Loucy (cell line): ENCODE results near the gene CNKSR2.

Experiments used
- H2AFZ ChIP-seq: fragments of 200-600 bp; sonication (generic); 2 replicates; pipeline ENCODE4 v1.6.0; 2016; ENCODE audit warnings: antibody characterized with exemption, mild to moderate bottlenecking, low read length, moderate library complexity
- H3F3A ChIP-seq: fragments of 200-600 bp; 2 replicates; pipeline ENCODE4 v1.6.0; 2016; ENCODE audit warnings: antibody characterized with exemption, low read depth, mild to moderate bottlenecking
- H3K27me3 ChIP-seq: fragments of 200-600 bp; sonication (generic); 2 replicates; pipeline ENCODE4 v1.6.1; 2014; ENCODE audit warnings: low read length, mild to moderate bottlenecking; ENCODE audit not compliant: insufficient read depth, poor library complexity, severe bottlenecking
- H3K36me3 ChIP-seq: fragments of 200-600 bp; sonication (generic); 2 replicates; pipeline ENCODE4 v1.6.1; 2016; ENCODE audit warnings: low read length; ENCODE audit not compliant: insufficient read depth
- H3K4me1 ChIP-seq: fragments of 200-600 bp; sonication (generic); 2 replicates; pipeline ENCODE4 v1.5.1; 2014; ENCODE audit warnings: low read length, mild to moderate bottlenecking; ENCODE audit not compliant: insufficient read depth, poor library complexity, severe bottlenecking
- H3K4me2 ChIP-seq: fragments of 200-600 bp; sonication (generic); 2 replicates; pipeline ENCODE4 v1.6.0; 2014; ENCODE audit warnings: antibody characterized with exemption, low read length, low read depth, mild to moderate bottlenecking; ENCODE audit not compliant: poor library complexity, severe bottlenecking
- H3K4me3 ChIP-seq: fragments of 200-600 bp; sonication (generic); 2 replicates; pipeline ENCODE4 v1.5.1; 2014; ENCODE audit warnings: low read length, mild to moderate bottlenecking, mixed read lengths; ENCODE audit not compliant: poor library complexity, severe bottlenecking
- H3K79me2 ChIP-seq: fragments of 200-600 bp; sonication (generic); 2 replicates; pipeline ENCODE4 v1.6.1; 2014; ENCODE audit warnings: low read length; ENCODE audit not compliant: insufficient read depth
- H3K9ac ChIP-seq: fragments of 200-600 bp; sonication (generic); 2 replicates; pipeline ENCODE4 v1.6.0; 2014; ENCODE audit warnings: mild to moderate bottlenecking, low read depth, low read length, moderate library complexity; ENCODE audit not compliant: poor library complexity, severe bottlenecking
- H3K9me2 ChIP-seq: fragments of 200-600 bp; sonication (generic); replicated peaks from 2 replicates; pipeline ENCODE4 v1.6.1; 2016; ENCODE audit warnings: low read depth, low read length, mixed read lengths
- H3K9me3 ChIP-seq: fragments of 200-600 bp; sonication (generic); 2 replicates; pipeline ENCODE4 v1.6.1; 2014; ENCODE audit warnings: mild to moderate bottlenecking, antibody characterized with exemption, low read length, low read depth; ENCODE audit not compliant: insufficient read depth
- H4K20me1 ChIP-seq: fragments of 200-600 bp; sonication (generic); 2 replicates; pipeline ENCODE4 v1.6.0; 2014; ENCODE audit warnings: antibody characterized with exemption, low read length, mild to moderate bottlenecking; ENCODE audit not compliant: insufficient read depth, poor library complexity, severe bottlenecking
- CTCF ChIP-seq: fragments of 200-600 bp; sonication (generic); conservative IDR thresholded peaks from 2 replicates; pipeline ENCODE4 v1.5.1; 2014; ENCODE audit warnings: mild to moderate bottlenecking, antibody characterized with exemption, low read length
- EZH2phosphoT487 ChIP-seq: fragments of 200-600 bp; IDR thresholded peaks from 2 replicates; pipeline ENCODE4 v1.6.1; 2018; ENCODE audit warnings: antibody characterized with exemption, mild to moderate bottlenecking, moderate library complexity, borderline replicate concordance

CNKSR2 gene

GRCh38 chrX:21374163-21374993 is at the start of gene CNKSR2:
Gene CNKSR2, plus strand, starts transcription at chrX:21374418. Its CDS starts 480 bp downstream, at chrX:21374898.
- Histone ChIP-seq H3F3A (no peaks in the 10 kb centered on the region), H3K4me1 (no peaks in the 10 kb centered on the region), H3K79me2 (no peaks in the 10 kb centered on the region), H3K9me3 (no peaks in the 10 kb centered on the region), H3K4me2 (no peak within 1 kb of the TSS), H3K27me3 (no peaks in the 10 kb centered on the region), H3K4me3 (no peak within 1 kb of the TSS), H2AFZ (no peak within 1 kb of the TSS), H3K9ac (no peak within 1 kb of the TSS), H3K9me2 (no peaks in the 10 kb centered on the region), H4K20me1 (no peaks in the 10 kb centered on the region), H3K36me3 (no peaks in the 10 kb centered on the region)
- TF ChIP-seq CTCF: no peak
- TF ChIP-seq EZH2phosphoT487: no peak

GRCh38 chrX:21354725-21355124 is 19.5 kb upstream of the CNKSR2 start:
- no peaks in the 10 kb centered on the region for H3K27me3 ChIP-seq
- no peak overlapping the region for H3K9ac ChIP-seq
- no peaks in the 10 kb centered on the region for H3K4me1 ChIP-seq
- H3F3A ChIP-seq: no peaks in the 10 kb centered on the region
- H3K4me2 ChIP-seq: no peak overlapping the region
- no peak overlapping the region for H3K4me3 ChIP-seq
- H2AFZ ChIP-seq: no peak overlapping the region
- no peaks in the 10 kb centered on the region for H3K9me2 ChIP-seq
- no peaks in the 10 kb centered on the region for H3K36me3 ChIP-seq
- TF ChIP-seq EZH2phosphoT487: no peak
- TF ChIP-seq CTCF: no peak
- no peaks in the 10 kb centered on the region for H3K79me2 ChIP-seq
- H4K20me1 ChIP-seq: no peaks in the 10 kb centered on the region
- no peaks in the 10 kb centered on the region for H3K9me3 ChIP-seq

GRCh38 chrX:21355831-21356230 is 18.4 kb upstream of the CNKSR2 start:
- H4K20me1 ChIP-seq: no peaks in the 10 kb centered on the region
- TF ChIP-seq CTCF (no peak), EZH2phosphoT487 (no peak)
- no peaks in the 10 kb centered on the region for H3K27me3 ChIP-seq
- H2AFZ ChIP-seq: no peak overlapping the region
- H3K4me1 ChIP-seq: no peaks in the 10 kb centered on the region
- H3K9ac ChIP-seq: no peak overlapping the region
- H3K4me2 ChIP-seq: no peak overlapping the region
- H3K9me3 ChIP-seq: no peaks in the 10 kb centered on the region
- no peaks in the 10 kb centered on the region for H3K79me2 ChIP-seq
- H3F3A ChIP-seq: no peaks in the 10 kb centered on the region
- no peak overlapping the region for H3K4me3 ChIP-seq
- no peaks in the 10 kb centered on the region for H3K36me3 ChIP-seq
- no peaks in the 10 kb centered on the region for H3K9me2 ChIP-seq
